ENCODE results near the gene KCNIP3.

KCNIP3 gene

DNA sequence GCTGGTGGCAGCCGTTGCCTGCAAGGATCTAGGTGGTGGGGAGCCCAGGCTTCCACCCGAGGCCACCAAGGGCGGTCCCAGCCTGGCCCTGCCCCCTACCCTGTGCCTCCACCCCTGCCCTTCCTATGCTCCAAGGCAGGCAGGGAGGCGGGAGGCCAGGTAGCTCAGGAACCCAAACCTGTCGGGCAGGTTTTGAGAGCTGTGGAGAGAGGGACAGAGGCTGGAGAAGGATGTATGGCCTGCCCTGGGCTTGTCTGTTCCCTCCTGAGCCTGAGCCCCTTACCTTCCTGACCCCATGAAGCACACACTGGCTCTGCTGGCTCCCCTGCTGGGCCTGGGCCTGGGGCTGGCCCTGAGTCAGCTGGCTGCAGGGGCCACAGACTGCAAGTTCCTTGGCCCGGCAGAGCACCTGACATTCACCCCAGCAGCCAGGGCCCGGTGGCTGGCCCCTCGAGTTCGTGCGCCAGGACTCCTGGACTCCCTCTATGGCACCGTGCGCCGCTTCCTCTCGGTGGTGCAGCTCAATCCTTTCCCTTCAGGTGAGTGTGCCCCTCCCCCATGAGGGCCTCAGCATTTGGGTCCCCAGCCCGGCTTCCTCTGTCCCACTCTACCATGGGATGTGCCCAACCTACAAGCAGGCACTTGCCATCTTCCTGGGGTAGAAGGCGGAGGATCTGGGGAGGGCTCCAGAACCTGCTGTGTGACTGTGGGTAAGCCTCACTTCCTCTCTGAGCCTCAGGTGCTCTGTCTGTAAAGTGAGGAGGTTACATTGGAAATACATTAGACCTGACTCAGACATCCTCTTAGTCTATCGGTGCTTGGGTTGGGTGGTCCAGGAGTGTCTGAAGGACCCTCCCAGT is 22.6 kb upstream of the KCNIP3 start, which contains the start of gene PROM2:
Gene PROM2 (plus strand): TSS at position 159 of the 860 bp plus-strand sequence. CDS start 137 bp downstream, at position 296.
- no peak for DNase-seq (ENCODE audit: low read depth in 2 of 3, low spot score in 1 of 3)

DNA sequence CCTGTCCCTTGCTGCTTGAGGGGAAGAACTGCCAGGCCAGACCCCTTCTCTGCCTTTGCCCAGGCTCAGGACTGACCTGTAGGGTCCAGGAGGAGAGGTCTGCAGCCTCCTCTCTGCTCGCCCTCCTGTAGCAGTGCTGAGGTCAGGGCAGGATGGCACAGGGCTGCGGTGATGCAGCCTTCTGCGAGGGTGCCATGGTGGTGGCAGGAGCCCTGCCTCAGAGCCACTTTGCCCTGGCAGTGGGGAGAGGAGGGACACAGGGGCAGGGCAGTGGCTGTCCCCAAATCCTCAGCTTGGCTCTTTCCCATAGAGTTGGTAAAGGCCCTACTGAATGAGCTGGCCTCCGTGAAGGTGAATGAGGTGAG is 22.0 kb upstream of the KCNIP3 start:
- DNase-seq (ENCODE audit: low read depth in 2 of 3, low spot score in 1 of 3) = no peak

DNA sequence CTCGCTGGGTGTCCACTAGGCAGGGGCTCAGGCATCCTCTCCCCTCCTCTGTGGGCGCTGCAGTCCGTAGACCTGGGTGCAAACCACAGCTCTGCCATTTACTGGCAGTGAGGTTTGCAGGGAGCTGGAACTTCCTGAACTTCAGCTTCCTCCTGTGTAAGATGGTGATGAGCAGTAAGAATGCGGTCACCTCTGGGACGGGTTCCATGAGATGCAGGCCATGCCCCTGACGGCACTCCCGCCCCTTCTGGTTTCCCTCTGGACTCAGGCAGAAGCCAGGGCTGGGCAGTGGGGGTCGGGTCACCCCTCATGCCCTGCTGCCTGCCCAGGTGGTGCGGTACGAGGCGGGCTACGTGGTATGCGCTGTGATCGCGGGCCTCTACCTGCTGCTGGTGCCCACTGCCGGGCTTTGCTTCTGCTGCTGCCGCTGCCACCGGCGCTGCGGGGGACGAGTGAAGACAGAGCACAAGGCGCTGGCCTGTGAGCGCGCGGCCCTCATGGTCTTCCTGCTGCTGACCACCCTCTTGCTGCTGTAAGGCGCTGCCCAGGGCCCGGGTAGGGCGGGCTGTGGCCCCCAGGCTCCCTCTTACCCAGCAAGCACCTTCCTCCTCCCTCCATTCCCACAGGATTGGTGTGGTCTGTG is 21.4 kb upstream of the KCNIP3 start:
- no peak for DNase-seq (ENCODE audit: low read depth in 2 of 3, low spot score in 1 of 3)

DNA sequence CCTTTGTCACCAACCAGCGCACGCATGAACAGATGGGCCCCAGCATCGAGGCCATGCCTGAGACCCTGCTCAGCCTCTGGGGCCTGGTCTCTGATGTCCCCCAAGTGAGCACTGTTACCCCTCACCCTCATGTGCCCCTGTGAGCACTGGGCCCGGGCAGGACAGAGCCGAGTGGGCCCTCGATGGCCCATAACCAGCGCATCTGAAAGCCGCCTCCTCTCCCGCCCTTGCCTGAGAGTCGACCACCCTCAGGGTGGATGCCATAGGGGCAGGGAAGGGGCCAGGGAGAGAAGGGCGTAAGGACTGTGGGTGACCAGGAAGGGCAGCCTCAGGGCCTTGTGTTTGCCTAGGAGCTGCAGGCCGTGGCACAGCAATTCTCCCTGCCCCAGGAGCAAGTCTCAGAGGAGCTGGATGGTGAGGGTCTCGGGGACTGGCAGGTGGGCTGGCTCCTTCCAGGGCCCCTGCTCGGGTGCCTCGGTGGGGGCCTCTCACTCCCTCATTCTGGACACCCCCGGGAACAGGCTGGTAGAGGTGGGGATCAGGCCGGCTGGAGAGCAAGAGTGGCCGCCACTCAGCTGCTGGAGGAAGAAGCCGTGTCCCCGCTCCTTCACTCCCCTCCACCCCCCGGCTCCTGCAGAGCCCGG is 20.8 kb upstream of the KCNIP3 start:
- no peak for DNase-seq (ENCODE audit: low read depth in 2 of 3, low spot score in 1 of 3)

DNA sequence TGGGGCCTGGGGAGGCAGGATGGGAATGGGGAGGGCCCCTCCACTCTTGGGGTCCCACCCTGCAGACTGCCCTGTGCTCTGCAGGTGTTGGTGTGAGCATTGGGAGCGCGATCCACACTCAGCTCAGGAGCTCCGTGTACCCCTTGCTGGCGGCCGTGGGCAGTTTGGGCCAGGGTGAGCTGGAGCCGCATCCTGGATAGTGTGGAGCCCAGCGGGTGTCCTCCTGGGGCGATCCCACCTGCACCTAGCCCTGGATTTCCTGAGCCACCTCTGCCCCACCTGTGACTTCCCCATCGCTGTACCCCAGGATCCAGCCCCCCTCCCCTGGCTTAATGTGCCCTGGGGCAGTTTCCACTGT is 20.3 kb upstream of the KCNIP3 start:
- no peak for DNase-seq (ENCODE audit: low read depth in 2 of 3, low spot score in 1 of 3)

DNA sequence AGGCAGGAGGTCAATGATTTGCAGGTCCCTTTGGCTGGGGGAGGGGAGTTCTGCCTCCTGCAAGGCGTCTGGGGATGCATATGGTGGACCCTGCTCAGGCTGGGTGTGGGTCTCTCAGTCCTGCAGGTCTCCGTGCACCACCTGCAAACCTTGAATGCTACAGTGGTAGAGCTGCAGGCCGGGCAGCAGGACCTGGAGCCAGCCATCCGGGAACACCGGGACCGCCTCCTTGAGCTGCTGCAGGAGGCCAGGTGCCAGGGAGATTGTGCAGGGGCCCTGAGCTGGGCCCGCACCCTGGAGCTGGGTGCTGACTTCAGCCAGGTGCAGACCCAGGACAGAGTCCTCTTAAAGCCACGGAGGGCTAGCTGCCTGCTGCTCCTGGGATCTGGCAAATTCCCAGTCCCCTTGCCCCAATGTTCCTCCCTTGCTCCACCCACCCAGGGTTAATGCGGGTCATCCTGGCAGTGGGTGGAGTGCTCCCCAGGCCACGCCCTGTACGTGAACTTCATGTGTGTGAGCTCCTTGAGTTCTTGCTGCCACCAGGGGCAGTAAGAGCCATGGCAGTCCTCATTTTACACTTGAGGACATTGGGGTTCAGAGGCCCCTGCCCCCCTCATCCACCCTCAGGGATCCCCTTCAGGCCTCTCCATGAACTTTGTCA is 19.8 kb upstream of the KCNIP3 start:
- no peak for DNase-seq (ENCODE audit: low read depth in 2 of 3, low spot score in 1 of 3)

DNA sequence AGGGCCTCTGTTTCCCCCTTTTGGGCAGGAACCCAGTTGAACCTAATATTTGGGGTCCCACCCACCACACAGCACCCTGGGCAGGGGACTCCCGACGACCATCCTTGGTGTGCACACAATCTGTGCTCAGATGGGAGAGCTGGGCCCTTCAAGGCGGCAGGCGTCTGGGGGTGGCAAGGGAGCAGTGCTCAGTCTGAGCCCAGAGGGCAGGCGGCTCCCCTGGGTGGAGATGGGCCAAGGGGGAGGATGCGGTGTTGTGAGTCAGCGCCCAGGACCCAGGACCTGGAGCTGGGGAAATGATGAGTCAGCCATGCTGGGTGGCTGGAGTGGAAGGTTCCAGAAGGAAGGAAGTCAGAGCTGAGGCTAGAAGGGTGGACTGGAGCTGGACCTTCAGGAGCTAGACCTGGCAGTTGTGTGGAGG is 19.1 kb upstream of the KCNIP3 start:
- no peak for DNase-seq (ENCODE audit: low read depth in 2 of 3, low spot score in 1 of 3)

DNA sequence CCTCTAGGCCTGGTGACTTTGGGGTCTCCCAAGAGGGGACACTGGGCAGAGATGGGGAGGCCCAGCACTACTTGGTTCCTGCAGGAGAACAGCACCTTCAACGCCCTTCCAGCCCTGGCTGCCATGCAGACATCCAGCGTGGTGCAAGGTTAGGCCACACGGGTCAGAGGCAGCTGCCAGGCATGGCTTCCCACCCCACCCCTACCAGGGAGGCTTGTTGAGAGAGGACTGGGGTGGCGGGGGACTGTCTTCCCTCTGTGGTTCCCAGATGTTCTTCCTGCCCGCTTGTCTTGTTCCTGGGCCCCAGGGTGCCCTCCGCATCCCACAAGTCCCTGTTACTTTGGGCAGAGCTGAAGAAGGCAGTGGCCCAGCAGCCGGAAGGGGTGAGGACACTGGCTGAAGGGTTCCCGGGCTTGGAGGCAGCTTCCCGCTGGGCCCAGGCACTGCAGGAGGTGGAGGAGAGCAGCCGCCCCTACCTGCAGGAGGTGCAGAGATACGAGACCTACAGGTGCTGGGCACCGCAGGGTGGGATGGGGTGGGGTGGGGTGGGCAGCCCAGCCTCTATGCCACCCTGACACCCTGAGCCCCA is 18.4 kb upstream of the KCNIP3 start:
- no peak for DNase-seq (ENCODE audit: low read depth in 2 of 3, low spot score in 1 of 3)

DNA sequence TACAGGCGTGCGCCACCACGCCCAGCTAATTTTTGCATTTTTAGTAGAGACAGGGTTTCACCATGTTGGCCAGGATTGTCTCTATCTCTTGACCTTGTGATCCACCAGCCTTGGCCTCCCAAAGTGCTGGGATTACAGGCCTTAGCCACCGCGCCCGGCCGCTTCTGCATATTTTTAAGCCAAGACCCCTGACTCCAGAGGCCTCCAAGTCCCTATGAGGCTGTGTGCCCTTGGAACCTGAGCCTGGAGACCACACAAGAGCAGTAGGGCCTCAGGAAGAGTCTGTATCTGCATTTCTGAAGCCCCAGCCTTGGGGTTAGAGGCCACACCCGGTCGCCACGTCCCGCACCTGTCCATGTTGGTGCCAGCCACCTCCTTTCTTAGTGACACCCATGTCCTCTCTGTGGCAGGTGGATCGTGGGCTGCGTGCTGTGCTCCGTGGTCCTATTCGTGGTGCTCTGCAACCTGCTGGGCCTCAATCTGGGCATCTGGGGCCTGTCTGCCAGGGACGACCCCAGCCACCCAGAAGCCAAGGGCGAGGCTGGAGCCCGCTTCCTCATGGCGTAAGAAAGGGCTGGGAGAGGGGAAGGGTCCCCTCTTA is 17.6 kb upstream of the KCNIP3 start:
- no peak for DNase-seq (ENCODE audit: low read depth in 2 of 3, low spot score in 1 of 3)

DNA sequence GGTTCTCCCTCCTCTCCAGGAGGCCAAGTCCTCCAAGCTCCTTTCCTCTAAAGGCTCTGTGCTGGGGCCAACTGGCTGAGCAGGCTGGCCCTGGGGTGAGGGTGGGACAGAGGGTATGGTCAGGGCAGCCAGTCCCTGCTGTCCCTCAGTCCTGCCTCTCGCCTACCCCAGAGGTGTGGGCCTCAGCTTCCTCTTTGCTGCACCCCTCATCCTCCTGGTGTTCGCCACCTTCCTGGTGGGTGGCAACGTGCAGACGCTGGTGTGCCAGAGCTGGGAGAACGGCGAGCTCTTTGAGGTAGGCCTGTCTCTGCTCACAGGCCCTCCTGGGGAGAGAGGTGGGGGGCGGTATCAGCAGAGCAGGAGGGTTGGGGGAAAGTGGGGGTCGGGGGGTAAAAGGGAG is 16.1 kb upstream of the KCNIP3 start:
- DNase-seq (ENCODE audit: low read depth in 2 of 3, low spot score in 1 of 3) = no peak

DNA sequence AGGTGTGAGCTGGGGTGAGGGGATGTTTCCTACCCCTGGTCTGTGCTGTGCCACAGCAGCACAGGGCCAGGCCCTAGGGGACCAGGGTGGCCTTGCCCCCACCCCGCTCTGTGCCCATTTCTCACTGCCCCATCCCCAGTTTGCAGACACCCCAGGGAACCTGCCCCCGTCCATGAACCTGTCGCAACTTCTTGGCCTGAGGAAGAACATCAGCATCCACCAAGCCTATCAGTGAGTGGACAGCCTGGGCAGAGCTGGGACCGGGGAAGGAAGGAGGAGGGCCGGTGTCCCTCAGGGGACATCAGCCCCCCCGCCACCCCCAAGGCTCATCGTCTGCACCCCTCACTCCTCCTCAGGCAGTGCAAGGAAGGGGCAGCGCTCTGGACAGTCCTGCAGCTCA is 15.4 kb upstream of the KCNIP3 start:
- DNase-seq (ENCODE audit: low read depth in 2 of 3, low spot score in 1 of 3) = no peak

DNA sequence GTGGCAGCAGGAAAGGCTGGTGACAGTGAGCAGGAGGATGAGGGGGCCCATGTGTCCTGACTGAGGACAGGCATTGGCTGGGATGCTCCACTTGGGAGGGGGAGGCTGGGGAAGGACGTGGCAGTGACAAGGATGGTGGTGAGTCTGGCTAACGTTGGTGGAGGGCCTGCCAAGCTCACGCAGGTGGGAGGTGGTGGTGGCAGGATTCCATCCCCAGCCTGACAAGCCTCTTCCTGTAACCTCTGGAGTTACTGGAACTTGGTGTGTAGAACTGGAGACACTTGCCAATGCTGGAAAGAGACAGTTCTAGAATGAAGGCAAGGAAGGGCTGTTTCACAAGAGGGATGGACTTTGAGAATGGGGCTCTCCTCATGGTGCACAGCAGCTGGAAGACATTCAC is 14.7 kb upstream of the KCNIP3 start:
- DNase-seq (ENCODE audit: low read depth in 2 of 3, low spot score in 1 of 3) = no peak

DNA sequence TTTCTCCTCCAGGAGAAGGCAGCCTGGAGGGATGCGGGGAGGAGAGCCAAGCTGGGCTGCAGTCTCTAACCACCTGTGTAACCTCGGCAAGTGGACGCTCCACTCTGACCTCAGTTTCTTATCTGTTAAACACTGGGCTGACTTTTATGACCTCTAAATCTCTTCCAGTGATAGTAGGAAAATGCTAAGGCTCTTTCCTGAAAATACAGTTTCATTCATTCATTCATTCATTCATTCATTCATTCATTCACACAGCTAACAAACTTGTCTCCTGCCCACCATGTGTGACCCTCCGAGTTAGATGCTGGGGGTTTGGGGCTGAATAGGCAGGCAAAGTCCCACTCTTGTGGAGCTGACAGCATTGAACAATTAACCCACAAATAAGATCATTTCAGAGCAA is 13.6 kb upstream of the KCNIP3 start:
- DNase-seq (ENCODE audit: low read depth in 2 of 3, low spot score in 1 of 3) = no peak

DNA sequence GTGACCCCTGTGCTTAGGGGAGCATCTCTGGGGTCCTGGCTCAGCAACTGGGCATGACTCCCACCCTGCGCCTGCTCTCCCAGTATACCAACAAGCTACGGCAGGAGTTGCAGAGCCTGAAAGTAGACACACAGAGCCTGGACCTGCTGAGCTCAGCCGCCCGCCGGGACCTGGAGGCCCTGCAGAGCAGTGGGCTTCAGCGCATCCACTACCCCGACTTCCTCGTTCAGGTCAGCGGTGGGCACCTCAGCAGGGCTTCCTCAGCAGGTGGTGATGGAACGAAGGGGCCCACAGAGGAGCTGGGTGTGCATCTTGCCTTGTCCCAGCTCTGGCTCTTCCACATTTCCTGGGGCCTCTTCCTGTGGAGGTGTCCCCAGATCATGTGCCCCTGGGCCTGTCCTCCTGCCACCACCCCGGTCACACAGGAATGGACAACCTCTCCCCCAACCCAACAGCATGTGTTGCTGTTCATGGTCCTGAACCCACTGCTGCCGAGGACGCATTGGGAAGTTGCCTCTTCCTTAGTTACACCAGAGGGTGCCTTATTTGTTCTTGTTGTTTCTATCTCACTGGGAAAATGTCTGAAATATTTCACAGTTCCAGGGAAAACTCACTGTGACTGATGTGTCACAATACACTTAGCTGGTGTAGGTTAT is 12.1 kb upstream of the KCNIP3 start:
- no peak for DNase-seq (ENCODE audit: low read depth in 2 of 3, low spot score in 1 of 3)

DNA sequence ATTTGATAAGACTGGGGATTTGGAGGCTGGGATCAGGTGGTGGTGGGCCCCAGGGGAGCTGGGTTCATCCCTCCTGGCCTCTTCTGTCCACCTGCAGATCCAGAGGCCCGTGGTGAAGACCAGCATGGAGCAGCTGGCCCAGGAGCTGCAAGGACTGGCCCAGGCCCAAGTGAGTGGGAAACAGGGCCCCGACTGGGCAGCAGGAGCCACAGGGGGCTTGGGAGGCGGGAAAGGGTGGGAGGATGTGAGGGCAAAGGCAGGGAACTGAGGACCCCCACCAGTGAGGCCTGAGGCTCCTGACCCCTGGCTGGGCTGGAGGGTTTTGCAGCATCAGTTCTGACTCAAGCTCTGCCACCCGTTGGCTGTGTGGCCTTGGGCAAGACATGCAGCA is 11.6 kb upstream of the KCNIP3 start:
- no peak for DNase-seq (ENCODE audit: low read depth in 2 of 3, low spot score in 1 of 3)

DNA sequence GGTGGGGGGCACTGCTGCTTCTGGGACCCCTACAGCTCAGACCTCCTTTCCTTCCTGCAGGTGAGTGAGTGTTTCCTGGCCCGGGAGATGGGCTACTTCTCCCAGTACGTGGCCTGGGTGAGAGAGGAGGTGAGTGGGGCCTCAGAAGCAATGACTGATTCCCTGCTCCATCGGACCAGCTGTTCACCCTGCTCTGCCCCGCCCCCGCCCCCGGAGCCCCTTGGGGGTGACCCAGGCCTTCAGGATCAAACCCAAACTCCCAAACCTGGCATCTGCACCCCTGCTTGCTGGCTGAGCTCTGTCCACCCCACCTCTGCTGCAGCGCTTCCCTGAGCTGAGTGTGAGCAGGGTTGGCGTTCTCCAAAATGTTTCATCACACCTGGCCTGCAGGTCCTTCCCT is 9.8 kb upstream of the KCNIP3 start:
- no peak for DNase-seq (ENCODE audit: low read depth in 2 of 3, low spot score in 1 of 3)

DNA sequence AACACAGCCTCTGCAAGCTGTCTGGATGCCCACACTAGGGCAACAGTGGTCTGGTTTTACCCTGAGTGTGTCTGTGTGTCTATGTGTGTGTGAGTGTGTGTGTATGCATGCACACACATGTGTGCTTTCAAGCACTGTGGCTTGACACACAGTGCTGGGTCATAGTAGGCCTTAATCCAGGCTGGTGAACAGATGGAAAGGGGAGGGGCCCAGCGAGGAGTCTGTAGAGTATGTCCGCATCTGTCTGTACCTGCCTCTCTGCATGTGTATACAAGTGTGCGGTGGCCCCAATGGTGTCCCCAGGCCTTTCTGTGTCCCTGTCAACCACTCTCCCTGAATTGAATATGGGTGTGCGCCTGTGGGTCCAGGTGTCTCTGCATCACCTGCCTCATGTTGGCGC is 9.3 kb upstream of the KCNIP3 start:
- no peak for DNase-seq (ENCODE audit: low read depth in 2 of 3, low spot score in 1 of 3)

DNA sequence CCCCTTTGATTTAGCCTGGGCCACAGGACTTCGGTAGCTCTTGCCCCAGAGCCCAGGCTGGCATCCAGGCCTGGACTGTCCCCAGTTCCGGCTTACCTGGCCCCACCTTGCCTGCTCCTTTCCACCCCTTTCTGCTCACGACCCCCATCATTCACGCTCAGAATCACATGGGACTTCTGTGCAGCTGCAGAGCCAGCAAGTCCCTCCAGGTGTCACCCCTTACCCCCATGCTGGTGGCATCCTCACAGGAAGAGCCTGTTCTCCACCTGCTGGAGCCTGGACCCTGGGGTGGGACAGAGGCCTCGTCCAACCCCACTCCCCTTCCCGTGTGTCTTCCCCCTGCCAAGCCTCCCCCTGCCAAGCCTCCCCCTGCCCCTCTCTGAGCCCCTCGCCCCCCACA is 7.9 kb upstream of the KCNIP3 start:
- no peak for DNase-seq (ENCODE audit: low read depth in 2 of 3, low spot score in 1 of 3)

DNA sequence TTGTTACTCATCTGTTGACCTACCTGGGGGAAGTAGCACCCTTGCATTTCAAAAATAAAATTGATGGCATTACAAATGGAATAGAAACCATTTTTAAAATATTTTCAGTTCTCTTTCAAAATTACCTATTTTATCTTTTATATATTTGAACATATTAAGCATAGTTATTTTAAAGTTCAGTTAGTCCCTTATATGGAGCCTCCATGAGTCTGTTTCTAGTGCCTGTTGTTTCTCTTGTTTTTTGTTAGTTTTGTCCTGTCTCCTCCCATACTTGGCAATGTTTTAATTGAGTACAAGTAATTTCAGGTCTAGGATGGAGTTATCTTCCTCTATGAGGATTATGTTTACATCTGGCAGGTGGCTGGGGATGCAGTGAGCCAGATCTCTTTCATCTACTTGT is 5.9 kb upstream of the KCNIP3 start:
- no peak for DNase-seq (ENCODE audit: low read depth in 2 of 3, low spot score in 1 of 3)

DNA sequence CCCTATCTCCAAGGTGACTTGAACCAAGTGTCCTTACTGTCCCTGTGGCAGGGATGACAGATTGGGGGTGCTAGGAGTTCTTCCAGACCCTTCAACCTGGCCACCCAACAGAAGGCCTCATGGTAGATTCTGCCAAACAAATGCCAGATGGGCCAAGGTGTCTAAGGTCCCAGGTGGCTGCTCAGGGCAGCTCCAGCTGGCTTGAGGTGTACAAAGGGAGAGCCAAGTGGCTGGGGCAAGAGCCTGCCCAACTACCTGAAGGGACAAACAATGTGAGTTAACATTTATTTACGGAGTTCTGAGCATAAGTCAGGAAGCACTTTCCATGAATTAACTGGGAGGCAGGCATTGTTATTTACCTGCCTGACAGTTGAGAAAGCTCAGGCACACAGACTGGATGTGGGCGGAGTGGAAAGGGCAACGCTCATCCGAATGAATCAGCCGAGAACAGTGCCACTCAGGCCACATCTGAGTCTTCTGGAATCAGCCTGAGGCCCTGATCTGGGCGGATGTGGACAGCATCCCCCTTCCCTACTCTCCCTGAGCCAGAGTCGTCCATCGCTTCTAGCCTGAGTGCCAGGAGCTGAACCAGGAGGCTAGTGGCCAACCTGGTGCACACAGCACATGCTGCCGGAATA is 4.4 kb upstream of the KCNIP3 start:
- DNase-seq (ENCODE audit: low read depth in 2 of 3, low spot score in 1 of 3) = no peak

Data from stimulated activated CD4-positive, alpha-beta T cell treated with anti-CD3 and anti-CD28 coated beads, Interleukin-12 subunit alpha, Interleukin-12 subunit beta, amount 100 ng/mL, for 48 hours (primary cell).